Natural killer cell (primary cell): Measurements from ENCODE around the gene C1RL. TPM values are rescaled to one million over a fixed set of nuclear protein-coding genes. Genes with fewer than 3 reads are reported as not detected.

ENCODE experiments used
- ATAC-seq, 3 donors: fragments of 150-1000 bp in 2 of 3; fragments of 200-7000 bp in 1 of 3; cut with Tn5 transposase; 1 replicate in 1 of 3; 2 replicates in 2 of 3; pipeline ENCODE4 v1.10.0; 2021; ENCODE audit warnings: mild to moderate bottlenecking in 2 of 3, moderate library complexity in 2 of 3
- DNase-seq, 2 donors: peaks; one replicate each; pipeline versions ENCODE4 v3.0.0 to v3.0.0-alpha.2; 2013 to 2021; ENCODE audit warnings: mixed read lengths in 1 of 2
- H3K27ac ChIP-seq: one replicate; pipeline ENCODE4 v1.5.1; 2013; ENCODE audit warnings: mild to moderate bottlenecking, low read length
- H3K27me3 ChIP-seq: one replicate; pipeline ENCODE4 v1.6.1; 2013; ENCODE audit warnings: low read length; ENCODE audit not compliant: control insufficient read depth, insufficient read depth
- H3K36me3 ChIP-seq: one replicate; pipeline ENCODE4 v1.6.1; 2013; ENCODE audit warnings: low read length; ENCODE audit not compliant: control insufficient read depth, insufficient read depth
- H3K4me1 ChIP-seq: one replicate; pipeline ENCODE4 v1.6.1; 2013; ENCODE audit warnings: low read length; ENCODE audit not compliant: control insufficient read depth, insufficient read depth
- H3K4me3 ChIP-seq: one replicate; pipeline ENCODE4 v1.5.1; 2013; ENCODE audit warnings: low read length
- H3K9me3 ChIP-seq: one replicate; pipeline ENCODE4 v1.6.1; 2013; ENCODE audit warnings: low read length; ENCODE audit not compliant: control insufficient read depth, insufficient read depth
- H3K27ac Mint-ChIP-seq, 2 donors: one replicate each; pipeline ENCODE4 v1.8.0; 2022; ENCODE audit warnings: mild to moderate bottlenecking in 2 of 2, mixed read lengths in 2 of 2, moderate library complexity in 1 of 2
- H3K27me3 Mint-ChIP-seq, 2 donors: one replicate each; pipeline ENCODE4 v1.8.0; 2022; ENCODE audit warnings: low read depth in 2 of 2, mixed read lengths in 2 of 2
- H3K36me3 Mint-ChIP-seq: one replicate; pipeline ENCODE4 v1.8.0; 2022; ENCODE audit warnings: mixed read lengths
- H3K4me1 Mint-ChIP-seq, 2 donors: one replicate each; pipeline ENCODE4 v1.8.0; 2022; ENCODE audit warnings: mixed read lengths in 2 of 2
- H3K4me3 Mint-ChIP-seq: one replicate; pipeline ENCODE4 v1.8.0; 2022; ENCODE audit warnings: mild to moderate bottlenecking, moderate library complexity, mixed read lengths
- H3K9me3 Mint-ChIP-seq, 2 donors: one replicate each; pipeline ENCODE4 v1.8.0; 2022; ENCODE audit warnings: mixed read lengths in 2 of 2
- CTCF ChIP-seq: fragments of 200-600 bp; IDR thresholded peaks from one replicate; pipeline ENCODE4 v1.8.0; 2022; ENCODE audit warnings: antibody characterized with exemption
- WGBS: methylation state at CpG from one replicate; pipeline ENCODE4 v1.1.7; 2013; ENCODE audit warnings: missing lambda C conversion rate; ENCODE audit not compliant: insufficient coverage; 5-methylcytosine and 5-hydroxymethylcytosine counted together
- intact Hi-C: fragments of 100-400 bp; cut with micrococcal nuclease; formaldehyde crosslinking; loops from one replicate; pipeline ENCODE4 v1.14.2; 2022
- total RNA-seq, 4 donors: library from RNA; stranded (reverse); fragments of 120-200 nt in 1 of 4; gene quantifications; one replicate each; pipeline versions ENCODE4 v1.2.3 to v1.2.4, GENCODE V29; 2013 to 2022

Gene C1RL
- total RNA-seq, 3 donors from 2014 or later (not counting 1 experiment from before 2014, with no cell fraction given), result 29.1 to 35.5 (median 31.0) TPM

GRCh38 chr12:7142809-7143465, 33.9 kb upstream of the C1RL start:
- no peak for ATAC-seq
- intact Hi-C loops, result loop anchor here (1.0 kb wide), 1 partner anchor 45 kb away; no protein-coding TSS in a partner anchor
- Mint-ChIP-seq H3K36me3 (peaks cover 7% of the 10 kb centered on the region), H3K4me1 (peaks cover 5 to 12% of the 10 kb centered on the region in 2 donors), H3K27me3 (no peaks in the 10 kb centered on the region), H3K27ac (no peak overlapping the region), H3K9me3 (no peaks in the 10 kb centered on the region), H3K4me3 (no peak overlapping the region)
- no peak for TF ChIP-seq CTCF
- Histone ChIP-seq H3K27ac (no peak overlapping the region), H3K4me1 (no peaks in the 10 kb centered on the region), H3K9me3 (no peaks in the 10 kb centered on the region), H3K4me3 (no peak overlapping the region), H3K27me3 (no peaks in the 10 kb centered on the region), H3K36me3 (peaks cover 82% of the 10 kb centered on the region)
- 99% methylated on average over 18 of the region's 18 CpGs for WGBS
- no peak for DNase-seq

- intact Hi-C loops, result loop anchor here (1.0 kb wide), 1 partner anchor 46 kb away; no protein-coding TSS in a partner anchor
- Mint-ChIP-seq H3K27me3 (no peaks in the 10 kb centered on the region), H3K4me3 (no peak overlapping the region), H3K4me1 (peaks cover 6 to 12% of the 10 kb centered on the region in 2 donors), H3K27ac (no peak overlapping the region), H3K36me3 (peaks cover 7% of the 10 kb centered on the region), H3K9me3 (no peaks in the 10 kb centered on the region)
- DNase-seq (peak; percentile 36 to 71), ATAC-seq (peak; percentile 73 to 77 (median 75))
- Histone ChIP-seq H3K9me3 (no peaks in the 10 kb centered on the region), H3K27ac (no peak overlapping the region), H3K27me3 (no peaks in the 10 kb centered on the region), H3K4me1 (no peaks in the 10 kb centered on the region), H3K36me3 (peaks cover 86% of the 10 kb centered on the region), H3K4me3 (no peak overlapping the region)
- WGBS, result 94% methylated on average over 4 of the region's 5 CpGs
- peak; percentile 57 for TF ChIP-seq CTCF
These were observed 33.1 kb upstream of the C1RL start for GRCh38 chr12:7142056-7142644.

GRCh38 chr12:7141351-7142005, 32.5 kb upstream of the C1RL start:
- intact Hi-C loops, result loop anchor here (1.0 kb wide), 1 partner anchor 47 kb away; no protein-coding TSS in a partner anchor
- no peaks in the 10 kb centered on the region for H3K9me3 Mint-ChIP-seq
- ATAC-seq (no peak), DNase-seq (no peak)
- Histone ChIP-seq H3K4me1 (no peaks in the 10 kb centered on the region), H3K27ac (no peak overlapping the region), H3K4me3 (no peak overlapping the region), H3K9me3 (no peaks in the 10 kb centered on the region), H3K27me3 (no peaks in the 10 kb centered on the region), H3K36me3 (peaks cover 87% of the 10 kb centered on the region)
- WGBS, result 98% methylated on average over 7 of the region's 7 CpGs
- no peak for TF ChIP-seq CTCF
- no peaks in the 10 kb centered on the region for H3K27me3 Mint-ChIP-seq
- H3K36me3 Mint-ChIP-seq, result peaks cover 7% of the 10 kb centered on the region
- no peak overlapping the region for H3K4me3 Mint-ChIP-seq
- H3K4me1 Mint-ChIP-seq, result peaks cover 6 to 12% of the 10 kb centered on the region in 2 donors
- no peak overlapping the region for H3K27ac Mint-ChIP-seq
